ENCODE data around the gene PUSL1. TPM values are rescaled to one million over a fixed set of nuclear protein-coding genes. Genes with fewer than 3 reads are reported as not detected.

Gene PUSL1
- total RNA-seq, 1 experiment from 2014 or later, result 38.0 TPM

- no peak overlapping the region for H2AFZ ChIP-seq (ENCODE audit: low read length)
- no peaks in the 10 kb centered on the region for H3K4me1 ChIP-seq (ENCODE audit: insufficient read depth, low read length)
- H2BK20ac ChIP-seq (ENCODE audit: low read depth, low read length, poor library complexity, severe bottlenecking), result no peak overlapping the region
- no peak overlapping the region for H2BK120ac ChIP-seq (ENCODE audit: low read depth, low read length, poor library complexity, severe bottlenecking)
- H2AK5ac ChIP-seq (ENCODE audit: insufficient read length, low read length), result no peak overlapping the region
- H4K5ac ChIP-seq (ENCODE audit: insufficient read length, low read depth, low read length), result no peak overlapping the region
- peak overlapping the region; percentile 78 for H3K14ac ChIP-seq (ENCODE audit: insufficient read depth, low read length)
- no peak overlapping the region for H3K27ac ChIP-seq (ENCODE audit: insufficient read length, low read depth, low read length)
- H3K23ac ChIP-seq (ENCODE audit: insufficient read length, low read depth, low read length), result no peak overlapping the region
- no peaks in the 10 kb centered on the region for H3K27me3 ChIP-seq (ENCODE audit: insufficient read depth, low read length)
- no peaks in the 10 kb centered on the region for H3K9me3 ChIP-seq (ENCODE audit: control insufficient read depth, low read depth, low read length)
- no peak overlapping the region for H3K18ac ChIP-seq (ENCODE audit: insufficient read length, low read depth, low read length)
- Mint-ChIP-seq H3K4me1 (peaks cover 2 to 13% of the 10 kb centered on the region in 2 experiments), H3K36me3 (ENCODE audit: insufficient read depth in 1 of 3, low read depth in 3 of 3) (peaks cover 8 to 22% (median 18%) of the 10 kb centered on the region in 3 experiments; a peak in 6 of 7 replicates), H3K27me3 (ENCODE audit: low read depth) (no peaks in the 10 kb centered on the region), H3K9me3 (no peaks in the 10 kb centered on the region), H3K27ac (no peak overlapping the region), H3K4me3 (peak overlapping the region; percentile 82 to 88)
- H3K23me2 ChIP-seq (ENCODE audit: insufficient read length, low read depth, low read length, poor library complexity, severe bottlenecking), result peaks cover 8% of the 10 kb centered on the region
- TF ChIP-seq, protein P1, sequence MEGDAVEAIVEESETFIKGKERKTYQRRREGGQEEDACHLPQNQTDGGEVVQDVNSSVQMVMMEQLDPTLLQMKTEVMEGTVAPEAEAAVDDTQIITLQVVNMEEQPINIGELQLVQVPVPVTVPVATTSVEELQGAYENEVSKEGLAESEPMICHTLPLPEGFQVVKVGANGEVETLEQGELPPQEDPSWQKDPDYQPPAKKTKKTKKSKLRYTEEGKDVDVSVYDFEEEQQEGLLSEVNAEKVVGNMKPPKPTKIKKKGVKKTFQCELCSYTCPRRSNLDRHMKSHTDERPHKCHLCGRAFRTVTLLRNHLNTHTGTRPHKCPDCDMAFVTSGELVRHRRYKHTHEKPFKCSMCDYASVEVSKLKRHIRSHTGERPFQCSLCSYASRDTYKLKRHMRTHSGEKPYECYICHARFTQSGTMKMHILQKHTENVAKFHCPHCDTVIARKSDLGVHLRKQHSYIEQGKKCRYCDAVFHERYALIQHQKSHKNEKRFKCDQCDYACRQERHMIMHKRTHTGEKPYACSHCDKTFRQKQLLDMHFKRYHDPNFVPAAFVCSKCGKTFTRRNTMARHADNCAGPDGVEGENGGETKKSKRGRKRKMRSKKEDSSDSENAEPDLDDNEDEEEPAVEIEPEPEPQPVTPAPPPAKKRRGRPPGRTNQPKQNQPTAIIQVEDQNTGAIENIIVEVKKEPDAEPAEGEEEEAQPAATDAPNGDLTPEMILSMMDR (conservative IDR thresholded peaks at IDR 0.05), result no peak
- H3K79me2 ChIP-seq (ENCODE audit: insufficient read depth, low read length), result peaks cover 17% of the 10 kb centered on the region; the same call in 1 of the 2 replicates
- peaks cover 5% of the 10 kb centered on the region for H4K20me1 ChIP-seq (ENCODE audit: control insufficient read depth, insufficient read depth, insufficient read length)
- no peak overlapping the region for H3K56ac ChIP-seq (ENCODE audit: insufficient read length, low read depth, low read length)
- H3K9ac ChIP-seq (ENCODE audit: extremely low read depth, insufficient read length, low read length), result peak overlapping the region; percentile 61
- H3T11ph ChIP-seq (ENCODE audit: low read length), result no peak overlapping the region
- no peak for DNase-seq
- WGBS (ENCODE audit: extremely low coverage, insufficient read length, low lambda C conversion rate), result no CpG with 5 or more reads among the region's 41 CpGs
- no peak overlapping the region for H2BK5ac ChIP-seq (ENCODE audit: insufficient read length, low read length)
- H4K8ac ChIP-seq (replicated peaks; ENCODE audit: insufficient read length, low read depth, low read length), result no peak overlapping the region
- no peak overlapping the region for H4K91ac ChIP-seq (ENCODE audit: insufficient read length, low read depth, low read length)
- H2BK15ac ChIP-seq (ENCODE audit: low read depth, low read length), result no peak overlapping the region
- H3K79me1 ChIP-seq (ENCODE audit: insufficient read depth, low read depth, low read length, poor library complexity, severe bottlenecking), result peaks cover 8% of the 10 kb centered on the region
- H3K4ac ChIP-seq (ENCODE audit: low read depth, low read length), result no peak overlapping the region
- H3K4me2 ChIP-seq (ENCODE audit: insufficient read depth, insufficient read length, low read length), result peak overlapping the region; percentile 53
- H2BK12ac ChIP-seq (ENCODE audit: insufficient read length, low read depth, low read length), result no peak overlapping the region
These were observed 15.7 kb downstream of the PUSL1 start for GRCh38 chr1:1324084-1324523.

Measured in H9 (cell line).